Activated CD8-positive, alpha-beta memory T cell treated with anti-CD3 and anti-CD28 coated beads for 1 hour (primary cell): ENCODE results near the gene TMEM139.
A peak's percentile ranks its signal among the peaks of the same experiment; 100 is the strongest.
"Not testable (repeated sequence)": the region's sequence is repeated elsewhere in the genome, so short reads cannot be mapped to it uniquely, and the experiment has no call there.

Experiments
- DNase-seq, 2 donors: peaks; one replicate each; pipeline ENCODE4 v3.0.0-alpha.2; 2020; ENCODE audit warnings: low read depth in 1 of 2; ENCODE audit errors: extremely low read depth in 1 of 2

Gene TMEM139

DNA sequence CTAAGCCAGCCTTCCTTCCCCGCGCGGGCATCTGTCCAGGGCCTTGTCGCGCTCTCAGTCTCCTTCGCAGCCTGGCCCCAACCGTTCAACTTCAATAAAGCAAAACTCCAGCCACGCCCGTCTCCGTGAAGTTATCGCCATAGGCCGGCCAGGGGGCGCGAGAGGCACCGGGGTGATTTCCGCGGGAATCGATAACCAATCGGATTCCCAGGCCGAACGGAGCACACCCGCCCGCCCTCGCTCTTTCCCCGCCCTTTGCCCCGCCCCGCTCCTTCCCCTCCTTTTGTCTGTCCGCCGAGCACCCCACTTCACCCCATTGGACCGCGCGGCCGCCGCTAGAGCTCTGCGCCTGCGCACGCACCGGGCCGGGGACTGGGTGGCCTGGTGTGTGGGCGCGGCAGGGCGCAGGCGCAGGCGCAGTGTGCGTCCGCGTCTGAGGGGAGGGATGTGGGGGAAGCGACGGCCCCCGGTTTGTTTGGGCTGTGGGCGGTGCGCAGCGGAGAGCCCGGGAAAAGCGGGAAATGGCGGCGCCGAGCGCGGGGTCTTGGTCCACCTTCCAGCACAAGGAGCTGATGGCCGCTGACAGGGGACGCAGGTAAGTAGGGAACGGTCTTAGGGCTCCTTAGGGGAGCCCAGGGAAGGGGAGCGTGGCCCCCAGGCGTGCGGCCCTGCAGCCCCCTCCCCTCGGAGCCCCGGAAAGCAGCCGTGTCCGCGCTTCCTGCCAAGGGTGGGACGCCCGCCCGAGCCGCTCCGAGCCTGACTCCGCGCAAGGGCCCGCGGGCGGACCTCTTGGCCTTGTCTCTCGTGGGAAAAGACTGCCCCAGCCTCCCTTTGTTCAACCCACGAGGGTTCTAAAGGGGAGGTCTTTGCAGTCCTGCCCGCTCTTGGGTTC, 3.4 kb downstream of the TMEM139 start, which contains the start of gene CASP2:
CASP2 (plus strand) TSS at position 417 of the 892 bp plus-strand sequence; CDS start at position 522, 105 bp downstream.
- peak; percentile 98 to 99 for DNase-seq

DNA sequence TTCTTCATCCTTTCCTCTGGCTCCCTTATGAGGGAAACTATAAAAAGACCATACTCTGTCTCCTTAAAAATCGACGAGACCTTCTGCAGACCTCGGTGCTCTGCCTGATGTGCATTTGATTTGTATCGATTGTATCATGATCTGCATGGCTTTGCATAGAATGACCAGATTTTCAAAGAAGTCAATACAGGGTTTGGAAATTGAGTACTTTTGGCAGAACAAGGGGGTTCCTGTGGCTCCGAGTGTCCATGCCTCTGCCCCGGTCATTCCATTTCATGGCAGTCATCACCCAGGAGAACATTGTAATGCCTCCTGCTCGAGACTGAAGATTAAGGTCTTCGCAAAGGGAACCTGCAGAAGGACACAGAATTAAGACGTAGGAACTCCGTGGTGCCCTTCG, 4.1 kb downstream of the TMEM139 start:
- DNase-seq: no peak

DNA sequence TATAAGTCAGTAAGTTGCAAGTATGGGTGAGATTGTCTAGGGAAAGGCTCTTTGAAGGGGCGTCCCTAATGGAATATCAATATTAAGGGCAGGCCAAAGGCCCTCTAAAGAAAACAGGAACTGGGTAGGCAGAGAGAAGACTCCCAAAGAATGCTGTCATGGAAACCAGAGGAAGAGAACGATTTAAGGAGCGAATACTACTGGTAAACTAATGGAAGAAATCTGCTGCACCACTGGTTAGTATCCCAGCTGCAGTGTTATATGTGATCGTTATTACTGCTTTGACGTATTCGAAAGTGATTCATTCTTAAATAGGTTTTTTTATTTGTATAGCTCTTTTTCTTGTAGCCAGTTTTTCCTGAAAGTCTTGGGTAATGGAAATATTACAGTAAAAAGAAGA, 4.7 kb downstream of the TMEM139 start:
- no peak for DNase-seq

DNA sequence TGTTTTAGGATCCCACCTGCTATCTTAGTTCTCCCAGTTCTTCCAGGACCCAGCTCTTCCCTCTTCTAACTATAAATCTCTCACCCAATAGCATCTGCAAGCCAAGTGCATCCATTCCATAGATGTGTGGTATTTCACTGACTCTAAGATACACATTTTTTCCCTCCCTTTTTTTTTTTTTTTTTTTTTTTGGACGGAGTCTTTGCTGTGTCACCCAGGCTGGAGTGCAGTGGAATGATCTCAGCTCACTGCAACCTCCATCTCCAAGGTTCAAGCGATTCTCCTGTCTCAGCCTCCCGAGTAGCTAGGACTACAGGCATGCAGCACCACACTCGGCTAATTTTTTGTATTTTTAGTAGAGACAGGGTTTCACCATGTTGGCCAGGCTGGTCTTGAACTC, 5.1 kb downstream of the TMEM139 start:
- not testable (repeated sequence) for DNase-seq

DNA sequence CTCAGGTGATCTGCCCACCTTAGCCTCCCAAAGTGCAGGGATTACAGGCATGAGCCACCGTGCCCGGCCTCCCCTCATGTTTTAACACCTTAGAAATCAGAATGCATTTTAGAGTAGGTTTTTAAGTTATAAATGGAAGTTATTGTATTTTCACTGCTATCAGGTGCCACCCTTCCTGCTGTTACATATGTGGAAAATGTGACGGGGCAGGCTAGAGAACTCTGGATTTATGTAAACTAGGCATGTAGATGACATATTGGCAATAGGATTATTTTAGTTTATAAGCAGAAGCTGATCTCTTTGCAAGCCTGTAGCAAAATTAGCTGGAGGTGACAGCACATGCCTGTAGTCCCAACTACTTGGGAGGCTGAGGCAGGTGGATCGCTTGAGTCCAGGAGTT, 5.5 kb downstream of the TMEM139 start:
- DNase-seq: no peak

DNA sequence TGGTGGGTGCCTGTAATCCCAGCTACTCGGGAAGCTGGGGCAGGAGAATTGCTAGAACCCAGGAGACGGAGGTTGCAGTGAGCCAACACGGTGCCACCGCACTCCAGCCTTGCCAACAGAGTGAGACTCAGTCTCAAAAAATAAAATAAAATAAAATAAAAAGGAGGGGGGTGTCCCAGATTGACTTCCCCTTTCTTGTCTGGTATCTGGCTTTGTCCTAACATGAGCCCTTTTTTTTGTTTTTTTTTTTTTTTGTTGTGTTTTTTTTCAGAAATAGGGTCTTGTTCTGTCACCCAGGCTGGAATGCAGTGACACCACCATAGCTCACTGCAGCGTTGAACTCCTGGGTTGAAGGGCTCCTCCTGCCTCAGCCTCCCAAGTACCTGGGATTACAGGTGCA, 8.1 kb downstream of the TMEM139 start:
- DNase-seq: no peak

DNA sequence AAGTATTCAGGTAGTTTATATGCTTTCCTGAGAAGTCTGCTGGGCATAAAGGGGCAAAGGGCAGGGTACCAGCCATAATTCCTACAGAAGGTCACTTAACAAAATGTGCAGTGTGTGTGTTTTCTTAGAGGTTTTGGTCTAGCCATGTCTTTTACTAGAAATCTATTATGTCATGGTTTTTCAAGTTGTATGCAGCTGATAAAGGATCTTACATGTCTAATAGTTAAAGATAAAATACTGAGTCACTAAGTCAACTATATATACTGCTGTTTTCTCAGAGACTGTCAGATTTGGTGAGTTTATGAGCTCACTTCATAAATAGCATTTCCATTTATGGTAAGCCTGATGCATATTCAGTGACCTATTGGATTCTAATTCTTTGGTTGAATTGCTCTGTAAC, 11.1 kb downstream of the TMEM139 start:
- no peak for DNase-seq

DNA sequence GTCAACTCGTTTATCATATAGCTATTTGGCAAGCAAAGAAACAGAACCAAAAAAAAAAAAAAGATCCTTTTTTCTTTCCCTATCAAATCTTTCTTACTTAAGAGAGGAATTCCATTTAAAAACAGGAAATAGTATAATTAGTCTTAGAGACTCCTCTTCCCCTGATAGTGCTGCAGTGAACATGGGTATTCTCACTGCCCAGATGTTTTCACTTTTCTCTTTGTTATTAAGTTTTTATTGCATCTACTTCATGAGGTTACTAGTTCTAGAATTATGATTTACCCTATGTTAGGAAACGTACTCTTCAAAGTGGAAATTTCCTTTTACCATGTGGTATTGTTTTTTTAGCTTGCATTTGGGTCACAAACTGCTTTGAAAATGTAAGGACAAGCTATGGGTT, 11.9 kb downstream of the TMEM139 start:
- DNase-seq: no peak

DNA sequence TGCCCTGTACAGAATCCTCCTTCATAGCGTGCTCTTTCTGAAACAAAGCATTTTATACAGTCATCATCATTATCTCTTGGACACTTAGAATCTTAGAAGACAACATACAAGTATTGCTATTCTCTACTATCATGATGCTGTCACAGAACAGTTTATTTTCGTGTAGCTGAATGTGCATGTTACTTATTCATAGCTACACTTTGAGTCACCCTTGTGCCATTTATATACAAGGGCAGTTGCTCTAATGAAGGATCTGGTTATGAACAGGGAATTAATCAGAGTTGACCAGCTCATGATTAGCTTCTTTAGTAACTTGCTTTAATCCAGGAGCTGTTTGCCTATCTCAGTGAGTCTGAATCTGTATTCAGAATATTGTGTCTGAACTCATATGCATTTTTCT, 14.6 kb downstream of the TMEM139 start:
- no peak for DNase-seq

DNA sequence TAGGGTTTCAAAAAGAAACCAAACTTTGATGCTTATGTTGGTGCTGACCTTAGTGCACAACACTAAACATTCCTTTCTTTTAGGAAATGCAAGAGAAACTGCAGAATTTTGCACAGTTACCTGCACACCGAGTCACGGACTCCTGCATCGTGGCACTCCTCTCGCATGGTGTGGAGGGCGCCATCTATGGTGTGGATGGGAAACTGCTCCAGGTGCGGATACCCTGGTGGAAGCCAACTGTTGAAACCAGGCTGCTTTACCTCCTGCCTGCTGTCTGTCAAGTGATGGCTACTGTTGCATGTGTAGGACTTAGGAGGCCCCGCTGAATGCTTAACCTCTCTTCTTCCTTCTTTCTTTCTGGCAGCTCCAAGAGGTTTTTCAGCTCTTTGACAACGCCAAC, 15.1 kb downstream of the TMEM139 start:
- peak; percentile 27 to 47 for DNase-seq

DNA sequence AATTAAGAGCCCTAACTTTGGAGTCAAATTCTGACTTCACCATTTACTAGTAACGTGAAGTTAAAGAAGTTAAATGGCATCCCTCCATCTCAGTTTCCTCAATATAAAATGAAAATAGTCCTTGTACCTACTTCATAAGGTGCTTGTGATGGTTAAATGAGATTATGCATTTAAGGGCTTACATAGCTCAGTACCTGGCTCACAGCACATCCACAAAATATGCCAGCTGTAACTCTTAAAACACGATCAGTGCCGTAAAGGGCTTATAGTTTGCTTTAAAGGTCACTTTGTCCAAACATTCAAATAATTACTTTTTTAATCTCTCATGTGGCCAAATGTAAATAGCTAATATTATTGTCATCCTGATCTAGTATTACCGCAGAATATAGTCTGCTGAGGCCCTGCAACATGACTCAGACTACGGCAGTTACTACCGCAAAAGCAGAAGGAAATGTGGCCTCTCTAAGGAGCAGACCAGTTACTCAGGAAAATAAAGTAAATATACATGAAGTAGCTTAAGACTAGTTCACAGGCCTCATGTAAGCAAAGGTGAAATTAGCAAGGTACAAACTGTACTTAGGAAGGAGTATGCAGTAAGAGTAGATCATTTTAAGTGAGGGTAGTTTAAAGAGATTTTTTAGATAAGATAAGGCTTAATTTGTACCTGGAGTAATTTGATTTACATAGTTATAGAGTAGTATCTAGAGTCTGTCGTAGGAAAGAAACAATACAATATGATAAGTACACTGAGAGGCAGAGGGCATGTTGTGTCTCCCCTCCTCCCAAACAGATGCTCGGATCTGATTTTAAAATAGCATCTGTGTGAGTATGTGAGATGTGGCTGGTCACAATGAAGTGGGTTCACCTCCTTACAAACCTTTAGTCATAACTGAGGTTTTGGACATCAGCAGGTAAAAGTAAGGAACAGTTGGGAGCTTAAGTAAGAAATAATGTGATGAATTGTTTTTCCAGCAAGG, 16.5 kb downstream of the TMEM139 start:
- DNase-seq: no peak

DNA sequence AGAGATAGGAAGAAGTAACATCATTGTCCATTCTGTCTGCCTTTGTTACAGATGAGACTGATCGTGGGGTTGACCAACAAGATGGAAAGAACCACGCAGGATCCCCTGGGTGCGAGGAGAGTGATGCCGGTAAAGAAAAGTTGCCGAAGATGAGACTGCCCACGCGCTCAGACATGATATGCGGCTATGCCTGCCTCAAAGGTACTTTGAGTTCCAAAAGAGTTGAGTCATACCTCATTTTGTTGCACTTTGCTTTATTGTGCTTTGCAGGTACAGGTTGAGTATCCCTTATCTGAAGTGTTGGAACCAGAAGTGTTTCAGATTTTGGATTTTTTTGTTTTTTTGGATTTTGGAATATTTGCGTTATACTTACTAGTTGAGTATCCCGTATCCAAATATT, 19.0 kb downstream of the TMEM139 start:
- no peak for DNase-seq

DNA sequence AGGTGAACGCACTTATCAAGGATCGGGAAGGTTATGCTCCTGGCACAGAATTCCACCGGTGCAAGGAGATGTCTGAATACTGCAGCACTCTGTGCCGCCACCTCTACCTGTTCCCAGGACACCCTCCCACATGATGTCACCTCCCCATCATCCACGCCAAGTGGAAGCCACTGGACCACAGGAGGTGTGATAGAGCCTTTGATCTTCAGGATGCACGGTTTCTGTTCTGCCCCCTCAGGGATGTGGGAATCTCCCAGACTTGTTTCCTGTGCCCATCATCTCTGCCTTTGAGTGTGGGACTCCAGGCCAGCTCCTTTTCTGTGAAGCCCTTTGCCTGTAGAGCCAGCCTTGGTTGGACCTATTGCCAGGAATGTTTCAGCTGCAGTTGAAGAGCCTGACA, 20.2 kb downstream of the TMEM139 start:
- DNase-seq: no peak

DNA sequence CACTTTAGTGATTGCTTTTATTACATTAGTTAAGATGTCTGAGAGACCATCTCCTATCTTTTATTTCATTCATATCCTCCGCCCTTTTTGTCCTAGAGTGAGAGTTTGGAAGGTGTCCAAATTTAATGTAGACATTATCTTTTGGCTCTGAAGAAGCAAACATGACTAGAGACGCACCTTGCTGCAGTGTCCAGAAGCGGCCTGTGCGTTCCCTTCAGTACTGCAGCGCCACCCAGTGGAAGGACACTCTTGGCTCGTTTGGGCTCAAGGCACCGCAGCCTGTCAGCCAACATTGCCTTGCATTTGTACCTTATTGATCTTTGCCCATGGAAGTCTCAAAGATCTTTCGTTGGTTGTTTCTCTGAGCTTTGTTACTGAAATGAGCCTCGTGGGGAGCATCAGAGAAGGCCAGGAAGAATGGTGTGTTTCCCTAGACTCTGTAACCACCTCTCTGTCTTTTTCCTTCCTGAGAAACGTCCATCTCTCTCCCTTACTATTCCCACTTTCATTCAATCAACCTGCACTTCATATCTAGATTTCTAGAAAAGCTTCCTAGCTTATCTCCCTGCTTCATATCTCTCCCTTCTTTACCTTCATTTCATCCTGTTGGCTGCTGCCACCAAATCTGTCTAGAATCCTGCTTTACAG, 20.8 kb downstream of the TMEM139 start:
- peak; percentile 14 to 60 for DNase-seq

DNA sequence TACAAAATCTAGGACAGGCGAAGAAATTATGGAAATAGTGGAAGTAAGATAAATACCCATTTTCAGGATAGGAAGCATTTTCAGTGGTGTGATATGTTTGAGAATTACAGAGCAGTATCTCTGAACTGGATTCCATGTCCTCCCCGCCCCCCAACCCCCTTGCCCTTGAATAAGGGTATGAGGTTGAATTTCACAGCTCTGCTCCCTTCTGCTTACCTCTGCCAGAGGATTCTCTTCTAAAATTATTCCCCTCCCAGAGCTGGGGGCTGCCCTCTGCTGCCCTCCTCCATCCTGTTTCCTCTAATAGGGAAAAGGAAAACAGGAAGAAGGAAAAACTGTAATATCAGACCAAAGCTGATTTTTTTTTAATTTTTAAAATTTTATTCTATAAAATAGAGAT, 23.9 kb downstream of the TMEM139 start:
- DNase-seq: no peak

DNA sequence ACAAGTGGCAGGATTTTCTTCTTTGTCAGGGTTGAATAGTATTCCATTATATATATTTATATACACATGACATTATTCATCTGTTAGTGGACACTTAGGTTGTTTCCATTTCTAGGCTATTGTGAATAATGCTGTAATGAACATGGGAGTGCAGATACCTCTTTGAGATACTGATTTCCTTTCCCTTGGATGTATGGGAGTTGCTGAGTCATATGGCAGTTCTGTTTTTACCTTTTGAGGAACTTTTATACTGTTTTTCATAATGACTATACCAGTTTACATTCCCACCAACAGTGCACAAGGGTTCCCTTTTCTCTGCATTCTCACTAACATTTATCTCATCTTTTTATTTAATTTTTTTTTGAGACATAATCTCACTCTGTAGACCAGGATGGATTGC, 29.4 kb downstream of the TMEM139 start:
- no peak for DNase-seq

DNA sequence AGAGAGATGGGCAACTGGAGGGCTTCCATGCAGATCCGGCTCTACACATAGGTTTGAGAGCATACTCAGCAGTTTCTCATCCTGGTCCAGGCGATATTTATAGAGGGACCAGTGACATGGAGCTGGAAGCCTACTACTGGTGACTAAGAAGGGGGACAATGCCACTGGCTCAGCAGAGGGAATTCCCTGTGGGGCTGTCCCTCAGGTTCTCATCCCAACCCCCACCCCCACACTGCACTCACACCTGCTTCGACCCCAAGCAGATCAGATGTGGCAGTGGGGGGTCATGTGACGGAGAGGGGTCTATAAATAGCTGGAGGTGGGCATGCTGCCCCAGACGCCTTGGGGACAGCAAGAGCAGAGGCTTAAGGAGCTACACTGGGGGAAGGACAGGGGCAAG, 31.0 kb downstream of the TMEM139 start, which contains the start of gene CLCN1:
CLCN1 (plus strand) TSS at position 336 of the 400 bp plus-strand sequence. CDS start 102 bp downstream, outside the sequence.
- DNase-seq: no peak

DNA sequence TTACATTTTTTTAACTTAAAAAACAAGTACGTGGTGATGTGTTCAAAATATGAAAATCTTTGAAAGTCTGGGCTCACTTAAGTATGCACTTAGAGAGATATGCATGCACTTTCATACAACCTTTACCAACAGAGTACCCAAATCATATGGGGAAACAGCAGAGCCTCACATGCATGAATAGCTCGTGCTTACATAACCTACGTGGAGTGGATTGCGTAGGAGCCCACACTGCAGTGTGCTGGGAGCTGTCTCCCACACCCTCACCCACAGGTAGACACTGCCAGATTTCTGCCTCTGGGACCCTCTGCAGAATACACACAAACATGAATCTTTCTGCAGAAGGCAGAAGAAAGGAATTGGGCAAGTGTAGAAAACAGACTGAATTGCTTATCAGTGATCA, 31.7 kb downstream of the TMEM139 start:
- DNase-seq: no peak

DNA sequence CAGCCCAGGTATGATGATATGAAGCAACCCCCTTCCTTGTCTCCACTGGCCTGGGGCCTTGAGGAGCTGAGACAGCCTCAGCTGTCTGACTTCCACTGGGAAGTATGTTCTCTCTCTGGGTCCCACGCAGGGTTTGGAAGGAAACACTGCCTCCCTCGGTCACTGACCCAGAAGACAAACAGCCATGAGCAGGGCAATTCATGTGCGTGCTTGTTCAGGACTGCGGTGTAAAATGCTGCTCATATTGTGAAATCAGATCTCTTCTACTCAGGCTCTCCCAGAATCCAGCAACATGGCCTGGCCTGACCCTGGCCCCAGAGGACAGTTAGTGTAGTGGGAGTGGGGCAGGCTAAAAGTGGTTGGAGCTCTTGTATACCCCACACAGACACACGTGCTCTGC, 33.9 kb downstream of the TMEM139 start:
- no peak for DNase-seq

DNA sequence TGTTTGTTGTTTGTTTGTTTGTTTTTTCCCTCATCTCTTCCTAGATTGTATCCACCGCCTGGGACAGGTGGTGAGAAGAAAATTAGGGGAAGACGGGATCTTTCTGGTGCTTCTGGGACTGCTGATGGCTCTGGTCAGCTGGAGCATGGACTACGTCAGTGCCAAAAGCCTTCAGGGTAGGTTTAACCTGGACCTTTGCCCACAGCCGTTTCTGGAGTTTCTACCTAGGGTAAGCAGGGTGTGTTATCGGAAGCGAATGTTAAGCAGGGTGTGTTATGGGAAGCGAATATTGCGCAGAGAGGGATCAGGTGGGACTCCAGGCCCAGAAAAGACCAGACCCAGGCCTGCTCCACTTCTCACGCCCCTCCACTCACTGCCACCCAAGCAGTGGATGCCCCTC, 35.9 kb downstream of the TMEM139 start:
- no peak for DNase-seq

DNA sequence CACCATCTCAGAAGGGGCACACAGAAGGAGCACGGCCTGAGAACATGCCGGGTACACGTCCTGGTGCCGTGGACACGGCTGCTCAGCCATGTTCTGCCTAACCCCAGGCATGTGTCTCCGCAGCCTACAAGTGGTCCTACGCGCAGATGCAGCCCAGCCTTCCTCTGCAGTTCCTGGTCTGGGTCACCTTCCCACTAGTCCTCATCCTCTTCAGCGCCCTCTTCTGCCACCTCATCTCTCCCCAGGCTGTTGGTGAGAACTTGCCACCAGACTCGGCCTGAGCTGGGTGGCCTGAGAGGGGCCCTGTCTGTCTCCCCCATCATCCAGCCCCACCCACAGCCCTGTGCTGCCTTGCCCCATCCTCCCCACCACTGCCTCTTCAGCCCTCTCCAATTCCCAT, 36.5 kb downstream of the TMEM139 start:
- no peak for DNase-seq
